ENCODE measurements around the gene MACROD2. TPM values are rescaled to one million over a fixed set of nuclear protein-coding genes. Genes with fewer than 3 reads are reported as not detected.

The MACROD2 gene
- polyA plus RNA-seq, 10 donors: 2.4 to 5.0 (median 3.6) TPM

DNA sequence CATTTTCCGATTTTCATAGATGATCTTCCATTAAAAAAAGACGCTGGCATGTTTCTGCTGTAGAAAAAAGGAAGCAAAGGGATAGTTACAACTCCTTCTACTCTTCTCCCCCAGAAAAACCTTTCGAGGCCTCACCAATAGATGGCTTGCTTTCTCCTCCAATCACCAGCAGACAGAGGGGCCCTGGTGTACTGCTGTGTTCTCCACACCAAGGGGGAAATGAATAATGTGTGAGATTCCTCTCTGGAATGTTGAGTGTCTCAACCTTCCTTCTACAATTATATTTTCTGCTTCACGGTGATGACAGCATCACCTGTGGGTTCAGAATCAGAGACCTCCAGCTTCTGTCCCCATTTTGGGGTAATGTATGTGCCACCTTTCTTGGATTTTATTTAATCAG, 527.8 kb downstream of the MACROD2 start:
- no peak for DNase-seq

DNA sequence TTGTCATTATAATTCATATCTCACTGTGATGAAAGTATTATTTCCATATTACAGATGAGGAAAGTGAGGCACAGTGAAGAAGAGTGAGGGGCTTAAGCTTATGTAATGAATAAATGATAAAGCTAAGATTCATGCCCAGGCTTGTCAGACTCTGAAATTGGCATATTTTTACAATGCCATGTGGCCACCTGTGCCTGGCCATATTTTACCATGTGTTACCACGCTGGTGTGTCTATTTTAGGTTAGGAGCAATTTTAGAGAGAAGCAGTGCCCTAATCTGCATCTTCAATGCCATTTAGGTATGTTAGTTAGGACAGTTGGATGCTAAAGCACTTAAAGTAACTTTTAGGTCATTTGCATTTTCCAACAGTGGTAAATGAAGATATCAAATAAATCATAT, 530.1 kb downstream of the MACROD2 start:
- DNase-seq: no peak

DNA sequence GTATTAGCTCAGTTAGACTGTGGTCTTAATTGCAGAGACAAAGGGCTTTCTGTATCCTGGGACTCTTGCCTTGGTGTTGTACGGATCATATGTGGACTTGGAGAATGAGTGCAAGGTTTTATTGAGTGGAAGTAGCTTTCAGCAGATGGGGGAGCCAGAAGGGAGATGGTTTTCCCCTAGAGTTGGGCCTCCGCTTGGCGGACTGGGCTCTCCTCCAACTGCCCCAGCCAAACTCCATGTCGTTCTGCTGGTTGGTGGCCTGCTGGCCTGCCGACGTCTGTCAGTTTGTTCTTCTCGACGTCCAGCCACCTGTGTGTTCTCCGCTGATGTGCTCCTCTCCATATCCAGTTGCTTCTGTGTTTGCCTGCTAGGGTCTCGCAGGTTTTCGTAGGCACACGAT, 531.6 kb downstream of the MACROD2 start:
- no peak for DNase-seq

DNA sequence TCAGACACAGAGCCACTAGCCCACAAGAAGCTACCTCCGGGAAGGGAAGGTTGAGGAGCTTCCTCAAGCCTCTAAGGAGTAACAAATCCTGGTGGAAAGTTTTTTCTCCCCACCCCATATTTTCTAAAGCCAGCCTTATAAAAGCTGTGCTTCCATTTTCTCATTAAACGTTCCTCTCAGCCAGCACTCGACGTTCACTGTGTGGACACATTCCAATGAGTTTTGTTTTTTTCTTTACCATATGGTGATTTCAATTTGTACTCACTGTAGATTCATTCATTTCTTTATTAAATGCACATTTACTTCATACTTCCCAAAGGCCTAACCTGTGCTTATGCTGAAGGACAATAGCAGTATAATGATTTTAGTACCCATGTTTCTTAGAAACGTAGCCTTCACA, 536.5 kb downstream of the MACROD2 start:
- DNase-seq: no peak

DNA sequence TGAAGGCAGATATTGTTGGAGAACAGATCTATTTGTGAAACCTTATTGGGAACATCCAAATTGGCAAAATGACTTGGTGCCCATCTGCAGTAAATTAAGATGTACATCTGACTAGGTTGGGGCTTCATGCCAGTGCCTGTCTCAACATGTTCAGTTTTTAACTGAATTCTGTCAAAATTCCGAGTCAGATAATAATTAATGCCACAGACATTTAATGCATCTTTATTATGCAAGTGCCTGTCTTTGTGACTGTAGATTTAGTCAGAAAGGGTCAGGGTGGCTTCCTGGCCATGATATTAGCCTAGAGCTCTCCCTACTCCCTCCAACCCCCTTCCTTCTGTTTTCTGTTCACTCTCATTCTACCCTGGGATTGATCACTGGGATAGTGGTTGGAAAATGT, 541.4 kb downstream of the MACROD2 start:
- no peak for DNase-seq

DNA sequence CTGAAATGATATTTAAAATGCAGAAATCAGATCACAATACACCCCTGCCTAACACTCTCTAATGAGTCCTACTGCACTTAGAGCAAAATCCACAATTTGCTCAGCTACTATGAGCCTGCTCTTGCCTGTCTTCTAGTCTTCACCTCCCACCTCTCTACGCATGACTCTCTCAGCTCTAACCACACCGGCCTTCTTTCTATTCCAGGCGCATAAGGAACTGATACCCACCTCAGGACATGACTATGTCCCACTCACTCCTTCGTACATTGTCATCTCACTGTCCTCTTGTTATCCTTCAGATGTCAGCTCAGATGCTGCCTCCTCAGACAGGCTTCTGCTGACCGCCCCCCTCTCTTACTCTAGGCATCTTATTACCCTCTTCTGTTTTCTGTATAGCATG, 543.1 kb downstream of the MACROD2 start:
- DNase-seq: no peak

DNA sequence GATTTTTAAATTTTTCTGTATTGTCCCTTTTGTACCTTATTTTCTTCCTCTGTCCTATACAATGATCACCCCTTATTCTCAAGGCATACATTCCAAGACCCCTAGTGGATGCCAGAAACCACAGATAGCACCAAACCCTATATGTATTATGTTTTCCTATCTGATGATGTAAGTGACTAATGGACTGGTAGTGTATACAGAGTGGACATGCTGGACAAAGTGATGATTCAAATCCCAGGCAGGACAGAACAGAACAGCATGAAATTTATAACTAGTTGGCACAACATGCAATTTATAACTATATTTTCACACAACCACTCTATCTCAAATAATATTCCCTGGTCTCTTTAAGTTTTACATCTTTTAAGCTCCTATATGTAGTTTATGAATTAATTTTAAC, 547.7 kb downstream of the MACROD2 start:
- DNase-seq: no peak

DNA sequence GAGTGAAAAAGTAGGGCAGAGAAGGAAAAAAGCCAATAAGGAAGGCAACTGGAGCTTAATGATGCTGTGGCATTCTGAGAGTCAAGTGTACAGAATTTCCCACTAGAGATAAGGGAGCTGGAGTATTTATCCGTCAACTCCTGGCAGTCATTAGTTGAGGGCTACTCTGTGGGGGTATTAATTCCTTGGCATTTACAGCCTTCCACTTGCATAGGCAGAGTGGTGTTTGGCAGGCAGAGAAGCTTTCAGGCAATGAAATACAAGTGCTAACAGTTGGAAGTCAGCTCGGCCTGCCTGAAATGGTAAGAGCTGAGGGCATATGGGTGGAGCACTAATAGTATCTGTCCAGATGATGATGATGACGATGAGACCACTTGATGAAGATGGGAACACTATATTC, 549.4 kb downstream of the MACROD2 start:
- DNase-seq: no peak

DNA sequence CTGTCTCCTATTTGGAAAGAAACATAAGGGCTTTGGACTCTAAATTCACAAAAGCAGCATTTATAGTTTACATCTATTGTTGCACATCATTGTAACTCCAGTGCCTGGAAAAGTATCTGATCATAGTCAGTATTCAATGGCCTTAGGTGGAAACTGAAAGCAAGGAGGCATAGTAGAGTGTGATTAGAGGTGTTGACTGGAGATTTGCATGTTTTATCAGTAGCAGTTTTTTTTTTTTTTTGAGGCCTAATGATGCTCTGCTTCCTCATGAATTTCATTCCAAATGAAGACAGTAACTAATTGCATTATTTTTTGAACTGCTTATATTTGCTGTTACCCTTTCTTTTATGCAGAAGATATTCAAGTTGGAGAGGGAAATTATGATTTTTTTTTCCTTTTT, 555.3 kb downstream of the MACROD2 start:
- no peak for DNase-seq

DNA sequence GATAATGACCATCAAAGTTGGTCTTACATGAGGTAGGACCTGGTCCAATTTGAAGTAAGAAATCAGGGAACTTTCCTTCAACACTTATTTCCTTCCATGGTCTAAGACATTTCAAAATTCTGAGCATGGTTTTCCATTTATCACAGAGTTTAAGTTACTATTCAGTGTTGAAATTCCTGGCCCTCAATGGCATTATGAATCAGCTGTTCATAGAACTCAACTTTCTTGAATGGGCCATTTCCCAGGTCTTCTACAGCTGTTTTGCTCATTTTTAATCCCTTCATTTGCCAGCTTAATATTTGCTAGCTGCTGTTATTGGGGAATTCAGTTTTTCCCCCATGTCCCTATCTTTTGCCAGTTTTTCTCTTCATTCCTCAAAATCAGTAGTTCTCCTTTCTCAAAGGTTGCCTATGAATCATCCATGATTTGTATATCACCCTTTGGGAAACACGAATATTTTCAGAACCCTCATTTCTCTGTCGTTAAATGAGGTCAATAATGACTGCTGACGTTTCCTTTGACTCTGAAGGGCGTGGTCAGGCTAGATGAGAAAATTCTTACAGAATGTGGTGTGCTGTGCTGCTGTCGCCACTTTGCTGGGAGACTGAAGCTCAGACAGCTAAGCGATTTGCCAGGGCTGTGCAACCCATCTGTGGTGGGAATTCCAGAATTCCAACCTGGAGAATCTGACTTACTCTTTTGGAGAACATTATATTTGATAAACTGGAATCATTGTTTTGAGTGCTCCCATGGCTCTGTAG, 558.6 kb downstream of the MACROD2 start:
- peak in 1 of 3 donors; percentile 26 for DNase-seq

DNA sequence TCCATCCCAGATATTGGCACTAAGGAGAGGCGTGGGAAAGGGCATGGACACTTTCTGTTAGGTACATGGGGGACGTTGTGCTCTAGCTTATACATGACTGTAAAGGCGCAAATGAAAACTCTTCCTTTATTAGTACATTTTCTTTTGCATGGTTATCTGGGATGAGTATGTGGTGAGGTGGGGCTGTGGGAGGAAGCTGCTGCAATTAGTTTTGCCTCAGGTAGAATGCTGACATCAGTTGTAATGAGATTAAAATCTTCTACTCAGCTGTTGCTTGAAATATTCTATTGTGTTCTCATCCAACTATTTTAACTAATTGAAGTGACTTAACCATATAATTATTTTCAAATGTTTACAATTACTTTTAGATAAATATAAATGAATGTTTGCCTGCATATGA, 560.4 kb downstream of the MACROD2 start:
- no peak for DNase-seq

DNA sequence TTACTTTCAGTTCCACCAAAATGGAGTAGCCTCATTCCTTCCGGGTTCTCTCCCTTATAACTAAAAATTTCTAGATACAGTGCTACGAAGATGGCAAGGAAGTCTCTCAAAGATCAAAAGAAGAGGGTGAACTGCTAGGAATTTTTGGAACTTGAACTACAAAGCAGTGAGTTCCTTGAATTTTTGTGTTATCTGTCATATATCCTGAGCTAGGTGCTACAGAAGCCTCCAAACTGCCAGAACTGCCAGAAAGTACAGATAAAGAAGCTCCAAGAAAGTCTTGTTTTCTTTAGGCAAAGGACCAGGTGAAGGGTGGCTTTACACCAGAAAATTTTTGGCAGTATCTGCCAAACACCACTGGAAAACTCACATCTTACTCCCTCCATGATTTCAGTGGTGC, 560.9 kb downstream of the MACROD2 start:
- no peak for DNase-seq

DNA sequence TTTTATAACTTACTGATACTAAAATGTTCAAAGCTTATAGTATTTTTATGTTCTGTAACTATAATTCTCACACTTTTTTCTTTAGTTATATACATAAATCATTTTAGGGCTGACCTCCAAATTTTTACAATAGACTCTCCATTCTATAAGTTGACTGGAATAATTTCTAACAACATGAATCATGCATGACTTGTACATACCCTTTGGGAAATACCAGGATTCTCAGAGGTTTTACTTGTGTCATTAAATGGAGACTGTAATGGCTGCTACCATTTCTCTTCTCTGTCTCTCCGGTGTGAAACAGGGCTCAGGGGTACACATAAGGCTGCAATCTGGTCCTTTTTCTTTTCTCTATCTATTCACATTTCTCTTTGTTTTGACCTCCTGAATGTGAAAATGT, 564.3 kb downstream of the MACROD2 start:
- no peak for DNase-seq

DNA sequence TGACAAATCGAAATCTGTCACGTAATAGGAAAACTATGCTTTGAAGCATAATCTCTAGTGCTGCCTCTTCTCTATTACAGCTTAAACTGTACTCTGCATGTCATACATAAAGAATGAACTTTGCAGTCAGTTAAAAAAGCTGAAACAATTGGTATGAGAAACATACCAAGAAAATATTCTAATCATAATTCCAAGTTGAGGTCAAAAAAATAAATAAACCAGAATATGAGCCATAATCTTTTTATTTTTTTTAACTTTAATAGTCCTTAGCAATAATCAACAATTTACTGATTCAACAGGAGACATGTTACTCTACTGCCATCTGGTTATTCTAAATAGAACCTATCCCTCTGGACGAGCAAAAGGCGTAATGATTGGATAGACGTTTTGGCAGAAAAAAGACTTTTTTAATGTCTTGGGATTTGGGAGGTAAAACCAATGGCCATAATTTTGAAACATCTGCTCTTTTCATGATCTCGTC, 566.5 kb downstream of the MACROD2 start:
- DNase-seq: peak; percentile 59 to 84 (median 66)

DNA sequence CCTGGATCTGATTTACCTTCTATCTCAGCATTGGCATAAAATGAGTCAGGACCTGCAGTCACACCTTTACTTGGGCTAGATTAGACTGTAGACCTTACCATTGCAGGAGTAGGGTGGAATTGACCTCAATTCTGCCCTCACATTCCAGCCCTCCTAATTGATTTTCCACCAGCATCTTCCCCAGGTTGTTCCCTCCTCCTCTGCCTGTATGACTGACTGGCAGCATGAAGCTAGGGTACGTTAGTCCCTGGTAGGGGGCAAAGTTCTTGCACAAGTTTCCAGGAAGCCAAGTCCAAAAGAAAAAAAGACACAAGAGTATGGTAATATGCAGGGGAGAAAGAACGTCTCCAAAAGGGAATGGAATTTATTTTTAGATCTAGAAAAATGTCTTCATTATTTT, 567.7 kb downstream of the MACROD2 start:
- DNase-seq: no peak

DNA sequence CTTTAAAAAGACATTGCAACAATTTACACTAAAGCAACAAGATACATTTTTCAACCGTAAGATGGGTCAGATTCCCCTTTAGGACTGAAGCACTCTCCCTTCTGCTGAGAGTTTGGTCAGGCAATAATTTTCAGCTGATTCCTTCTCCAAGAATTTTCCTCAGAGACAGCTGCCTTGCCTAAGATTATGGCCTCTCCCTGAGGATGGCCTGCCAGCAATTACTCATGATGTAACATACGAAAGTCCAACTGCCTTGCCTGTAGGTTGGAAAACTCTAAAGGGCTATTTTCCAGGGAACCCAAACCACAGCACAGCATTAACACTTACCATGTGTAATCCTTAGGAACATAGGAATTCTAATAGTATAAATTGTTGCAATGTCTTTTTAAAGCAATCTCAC, 571.2 kb downstream of the MACROD2 start:
- DNase-seq: peak; percentile 46 to 78 (median 73)

DNA sequence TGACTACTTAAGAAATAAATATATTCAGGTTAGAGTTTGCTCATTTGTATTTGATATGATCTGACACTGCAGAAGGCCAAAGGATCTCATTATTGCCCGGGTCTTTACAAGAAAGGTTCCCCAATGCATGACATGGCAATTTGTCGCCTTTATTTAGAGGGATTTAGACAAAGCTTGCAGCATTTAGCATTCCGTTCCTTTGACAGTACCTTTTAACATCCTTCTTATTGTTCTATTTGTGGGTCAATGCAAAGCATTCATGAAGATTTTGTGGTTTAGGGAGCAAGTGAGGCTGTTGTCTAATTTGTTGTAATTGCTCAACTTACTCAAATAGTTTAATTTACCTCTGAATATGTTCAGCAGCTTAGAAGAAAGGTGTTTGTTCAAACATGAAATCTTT, 572.9 kb downstream of the MACROD2 start:
- no peak for DNase-seq

DNA sequence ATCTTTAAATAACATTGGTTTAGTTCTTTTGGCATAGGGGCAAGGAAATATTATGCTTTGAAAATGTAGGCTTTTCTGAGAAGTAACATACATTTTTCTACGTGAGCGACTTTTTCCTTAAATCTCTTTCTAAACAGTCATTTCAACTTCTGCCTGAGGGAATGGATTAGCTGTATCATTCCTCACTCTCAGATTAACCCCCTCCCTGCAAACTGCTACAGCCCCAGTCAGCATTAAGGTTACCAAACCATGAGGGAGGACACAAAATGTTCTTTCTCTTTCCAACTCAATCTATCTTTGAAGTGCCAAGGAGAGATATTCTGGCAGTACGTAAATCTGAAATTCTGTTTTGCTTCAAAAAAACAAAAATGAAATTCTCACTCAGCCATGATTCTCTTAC, 573.4 kb downstream of the MACROD2 start:
- DNase-seq: no peak

DNA sequence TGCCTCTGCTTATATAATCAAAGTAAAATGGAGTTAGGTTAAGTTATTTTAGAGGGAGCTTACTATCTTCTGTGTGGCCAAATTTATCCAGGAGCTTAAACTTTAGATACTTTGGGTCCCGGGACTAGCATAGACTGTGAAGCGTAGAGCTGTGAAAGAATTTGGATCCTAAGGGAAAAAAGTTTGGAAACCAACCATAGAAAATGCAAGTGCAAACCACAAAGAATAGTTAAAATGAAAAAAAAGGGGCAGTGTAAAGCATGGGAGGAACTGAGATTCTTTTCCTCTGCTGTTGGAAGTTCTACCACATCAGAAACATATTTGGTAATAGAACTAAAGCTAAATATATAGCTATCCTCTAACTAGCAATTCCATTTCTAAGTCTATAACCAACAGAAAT, 574.3 kb downstream of the MACROD2 start:
- no peak for DNase-seq

DNA sequence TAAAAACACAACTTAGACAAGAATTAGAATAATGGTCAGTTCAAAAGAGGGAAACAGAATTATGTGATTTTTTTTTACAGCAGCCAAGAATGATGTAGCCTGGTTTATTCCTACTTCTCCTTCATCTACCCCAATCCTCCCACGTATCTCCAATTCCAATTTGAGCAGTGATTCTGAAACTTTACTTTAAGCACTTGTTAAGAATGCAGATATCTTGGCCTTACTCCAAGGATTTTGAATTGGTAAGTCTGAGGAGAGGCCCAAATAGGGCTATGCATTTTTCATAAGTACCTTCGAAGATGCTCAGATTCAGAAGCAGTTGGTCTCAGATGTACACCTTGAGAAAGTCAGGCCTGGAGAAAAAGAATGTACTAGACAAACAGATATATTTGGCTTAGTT, 575.5 kb downstream of the MACROD2 start:
- DNase-seq: no peak

DNA sequence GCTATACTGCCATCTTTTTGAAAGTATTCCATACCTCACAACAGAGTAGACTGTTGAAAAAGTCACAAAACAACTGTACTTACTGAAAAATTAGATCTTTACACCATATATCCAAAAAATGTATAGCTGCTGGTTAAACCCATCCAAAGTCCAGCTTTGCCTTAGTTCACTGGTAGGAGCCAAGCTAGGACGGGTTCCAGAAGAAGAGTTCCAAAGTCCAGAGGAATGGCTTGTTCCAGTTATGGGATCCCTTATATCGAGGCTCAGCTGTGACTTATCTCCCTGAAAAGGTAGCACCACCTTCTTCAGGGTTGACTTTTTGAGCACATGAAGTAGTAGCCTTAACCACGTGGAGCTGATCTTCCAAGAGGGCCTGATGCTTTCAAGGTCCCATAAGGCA, 578.4 kb downstream of the MACROD2 start:
- DNase-seq: no peak

DNA sequence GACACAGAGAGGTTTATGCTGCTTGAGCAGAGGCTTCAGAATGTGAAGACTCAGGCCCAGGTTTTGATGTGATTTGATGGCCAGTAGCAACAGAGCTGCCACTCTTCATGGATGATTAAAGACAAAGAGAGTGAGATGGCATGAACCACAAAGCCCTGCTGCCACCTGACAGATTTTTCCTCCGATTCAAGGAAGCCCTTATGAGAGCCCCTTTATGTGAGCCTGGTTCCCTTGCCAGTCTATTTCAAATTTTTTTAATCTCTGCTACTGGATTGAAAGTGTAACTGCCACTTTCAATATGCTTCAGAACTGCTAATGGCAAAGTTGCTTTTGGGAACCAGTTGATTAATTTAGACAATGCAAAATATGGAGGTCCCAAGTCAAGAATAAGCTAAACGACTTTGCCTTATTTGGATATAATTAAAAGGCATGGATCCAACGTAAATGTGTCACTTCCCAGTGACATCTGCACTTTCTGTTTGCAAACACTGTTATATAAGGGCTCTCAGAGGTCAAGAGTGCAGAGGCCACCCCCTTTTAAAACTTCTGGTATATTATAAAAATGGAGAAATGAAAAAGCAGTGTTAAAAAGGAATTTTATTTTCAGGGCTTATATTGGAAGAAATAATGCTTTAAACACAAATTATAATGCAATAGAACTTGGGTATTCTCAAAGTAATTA, 581.0 kb downstream of the MACROD2 start:
- no peak for DNase-seq

DNA sequence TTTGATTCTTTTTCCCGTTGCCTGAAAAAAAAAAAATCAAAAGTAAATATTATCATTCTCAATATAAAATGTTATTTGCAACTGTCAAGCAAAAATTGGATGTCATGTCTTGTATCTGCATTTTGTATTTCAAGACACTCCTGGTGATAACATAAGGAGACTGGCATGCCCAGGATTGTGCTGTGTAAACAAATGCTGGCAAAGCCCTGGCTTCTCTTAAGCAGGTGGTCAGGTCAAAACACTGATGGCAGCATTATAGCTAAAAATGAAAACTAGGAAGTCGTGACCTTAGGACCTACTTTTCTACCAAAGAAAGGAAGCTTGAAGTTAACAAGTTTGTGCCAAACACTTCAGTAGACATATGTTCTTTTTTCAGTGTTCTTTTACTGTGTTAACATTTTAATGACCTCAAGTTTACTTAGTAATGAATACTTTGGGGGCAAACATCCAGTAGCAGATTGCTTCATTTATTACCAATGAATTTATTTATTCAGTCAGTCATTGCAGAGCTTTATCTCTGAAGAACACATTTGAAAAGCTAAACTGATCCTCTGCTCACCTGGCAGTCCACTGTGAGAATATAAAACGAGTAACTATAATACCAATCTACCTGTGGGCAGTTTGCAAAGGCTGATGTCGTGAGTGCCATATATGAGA, 585.2 kb downstream of the MACROD2 start:
- DNase-seq: no peak

Measured in muscle of back (tissue), 11 donors.